DND-41 (cell line): ENCODE data around the gene USP32.

Source experiments
- CTCF ChIP-seq: IDR thresholded peaks from 2 replicates; pipeline ENCODE4 v1.5.1; 2012; ENCODE audit warnings: borderline replicate concordance, low read length, moderate library complexity, mild to moderate bottlenecking; ENCODE audit not compliant: poor library complexity, severe bottlenecking; ENCODE audit errors: extremely low read depth
- EZH2 ChIP-seq: IDR thresholded peaks from 3 replicates; pipeline ENCODE4 v1.6.1; 2012; ENCODE audit warnings: borderline replicate concordance, low read depth, mild to moderate bottlenecking, moderate library complexity, low read length, inconsistent platforms; ENCODE audit not compliant: severe bottlenecking

GRCh38 chr17:60156746-60157145, 235.2 kb downstream of the USP32 start:
- TF ChIP-seq CTCF, result no peak
- no peak for TF ChIP-seq EZH2
